IMR-90 (cell line): ENCODE measurements around the gene C1R. TPM values are rescaled to one million over a fixed set of nuclear protein-coding genes. Genes with fewer than 3 reads are reported as not detected.

ENCODE experiments used
- ATAC-seq: fragments of 200-7000 bp; cut with Tn5 transposase; 2 replicates; pipeline ENCODE4 v1.9.1; 2020; ENCODE audit warnings: low read depth, mild to moderate bottlenecking, moderate library complexity
- BruUV-seq: library from RNA; stranded (reverse); fragments of 400-500 nt; replicated peaks from 2 replicates; lab custom pipeline; 2021; lab: Mats Ljungman, UMichigan
- CTCF ChIA-PET: fragments of 300-600 bp; formaldehyde crosslinking; extraction: SDS; loops from one replicate; lab custom pipeline; 2021; ENCODE audit warnings: antibody characterized with exemption; lab: Yijun Ruan, JAX
- POLR2A ChIA-PET: fragments of 300-600 bp; sonication (Branson Sonifier 250); formaldehyde crosslinking; loops from one replicate; lab custom pipeline; 2022; ENCODE audit warnings: antibody characterized with exemption; ENCODE audit not compliant: unreplicated experiment; lab: Charles Lee
- DNase-seq: peaks from one replicate; pipeline ENCODE4 v3.0.0; 2013
- H2AFZ ChIP-seq: replicated peaks from 2 replicates; pipeline ENCODE3; 2013; ENCODE audit warnings: low read length, mild to moderate bottlenecking; ENCODE audit not compliant: poor library complexity
- H2AK5ac ChIP-seq: 2 replicates; pipeline ENCODE4 v1.6.1; 2013; ENCODE audit warnings: low read depth, low read length, inconsistent platforms
- H2AK9ac ChIP-seq: replicated peaks from 2 replicates; pipeline ENCODE3; 2013; ENCODE audit warnings: mild to moderate bottlenecking, low read depth, low read length, moderate library complexity; ENCODE audit not compliant: poor library complexity
- H2BK120ac ChIP-seq: 2 replicates; pipeline ENCODE4 v1.6.1; 2013; ENCODE audit warnings: low read depth, low read length, inconsistent platforms
- H2BK15ac ChIP-seq: 3 replicates; pipeline ENCODE4 v1.6.1; 2013; ENCODE audit warnings: low read depth, low read length, inconsistent platforms
- H2BK20ac ChIP-seq: 2 replicates; pipeline ENCODE4 v1.6.1; 2013; ENCODE audit warnings: low read depth, mild to moderate bottlenecking, inconsistent platforms, low read length, moderate library complexity
- H2BK5ac ChIP-seq: 2 replicates; pipeline ENCODE4 v1.6.1; 2013; ENCODE audit warnings: mild to moderate bottlenecking, low read depth, low read length, inconsistent platforms; ENCODE audit not compliant: poor library complexity, severe bottlenecking
- H3K14ac ChIP-seq: replicated peaks from 2 replicates; pipeline ENCODE4 v1.6.1; 2013; ENCODE audit warnings: low read depth, low read length, inconsistent platforms
- H3K18ac ChIP-seq: 2 replicates; pipeline ENCODE4 v1.6.1; 2013; ENCODE audit warnings: low read depth, low read length, control low read depth
- H3K23ac ChIP-seq: 2 replicates; pipeline ENCODE4 v1.6.1; 2013; ENCODE audit warnings: low read depth, low read length, inconsistent platforms
- H3K27ac ChIP-seq: 2 replicates; pipeline ENCODE4 v1.5.1; 2013; ENCODE audit warnings: mild to moderate bottlenecking, control low read depth, low read length; ENCODE audit not compliant: insufficient read depth
- H3K27me3 ChIP-seq: 2 replicates; pipeline ENCODE4 v1.6.1; 2013; ENCODE audit warnings: low read length; ENCODE audit not compliant: control insufficient read depth, insufficient read depth
- H3K36me3 ChIP-seq: 2 replicates; pipeline ENCODE4 v1.6.1; 2013; ENCODE audit warnings: low read length, mixed read lengths; ENCODE audit not compliant: control insufficient read depth, insufficient read depth
- H3K4ac ChIP-seq: 2 replicates; pipeline ENCODE4 v1.6.1; 2013; ENCODE audit warnings: low read depth, low read length, inconsistent platforms
- H3K4me1 ChIP-seq: 2 replicates; pipeline ENCODE4 v1.6.1; 2013; ENCODE audit warnings: low read length, mixed read lengths; ENCODE audit not compliant: control insufficient read depth, insufficient read depth
- H3K4me2 ChIP-seq: 2 replicates; pipeline ENCODE4 v1.6.1; 2013; ENCODE audit warnings: low read depth, mild to moderate bottlenecking, control low read depth, low read length, moderate library complexity
- H3K4me3 ChIP-seq: 2 replicates; pipeline ENCODE4 v1.5.1; 2013; ENCODE audit warnings: low read depth, mild to moderate bottlenecking, control low read depth, low read length, moderate library complexity; ENCODE audit not compliant: insufficient read depth
- H3K56ac ChIP-seq: 2 replicates; pipeline ENCODE4 v1.6.1; 2013; ENCODE audit warnings: low read length, inconsistent platforms; ENCODE audit not compliant: insufficient read depth; ENCODE audit errors: extremely low read depth
- H3K79me1 ChIP-seq, 2 experiments: 2 replicates each; pipeline ENCODE4 v1.6.1; 2013; ENCODE audit warnings: low read length in 2 of 2, inconsistent platforms in 1 of 2, low read depth in 1 of 2
- H3K9ac ChIP-seq: 2 replicates; pipeline ENCODE4 v1.6.1; 2013; ENCODE audit warnings: low read depth, low read length, control low read depth
- H3K9me1 ChIP-seq: 2 replicates; pipeline ENCODE4 v1.6.1; 2013; ENCODE audit warnings: low read length, inconsistent platforms; ENCODE audit not compliant: insufficient read depth
- H3K9me3 ChIP-seq: 2 replicates; pipeline ENCODE4 v1.6.1; 2013; ENCODE audit warnings: low read length; ENCODE audit not compliant: control insufficient read depth, insufficient read depth
- H4K20me1 ChIP-seq: 2 replicates; pipeline ENCODE4 v1.6.1; 2013; ENCODE audit warnings: low read length, inconsistent platforms; ENCODE audit not compliant: insufficient read depth
- H4K5ac ChIP-seq: 2 replicates; pipeline ENCODE4 v1.6.1; 2013; ENCODE audit warnings: mild to moderate bottlenecking, low read depth, low read length, control low read depth
- H4K8ac ChIP-seq, 2 experiments: 2 replicates each; pipeline ENCODE4 v1.6.1; 2013; ENCODE audit warnings: low read depth in 2 of 2, low read length in 2 of 2, control low read depth in 1 of 2, inconsistent platforms in 1 of 2
- H4K91ac ChIP-seq: 2 replicates; pipeline ENCODE4 v1.6.1; 2013; ENCODE audit warnings: low read depth, low read length, inconsistent platforms; ENCODE audit not compliant: insufficient read depth
- POLR2A ChIP-seq: IDR thresholded peaks from 2 replicates; pipeline ENCODE4 v1.6.1; 2012; ENCODE audit warnings: mild to moderate bottlenecking, low read depth, low read length
- WGBS, 2 experiments: methylation state at CpG; one replicate each; pipeline versions ENCODE4 v1.1.5 to v1.1.7; 2013; ENCODE audit warnings: missing lambda C conversion rate in 2 of 2; ENCODE audit not compliant: insufficient read length in 1 of 2; ENCODE audit errors: extremely low coverage in 2 of 2; 5-methylcytosine and 5-hydroxymethylcytosine counted together
- dilution Hi-C: fragments of 300-500 bp; cut with HindIII; formaldehyde crosslinking; loops from one replicate; pipeline ENCODE4 v1.14.3; 2018; ENCODE audit warnings: low sequenced_read_pairs; ENCODE audit not compliant: unreplicated experiment
- in situ Hi-C: fragments of 300-500 bp; cut with MboI; formaldehyde crosslinking; loops from 3 replicates; pipeline ENCODE4 v1.14.3; 2019; ENCODE audit warnings: low sequenced_read_pairs, inconsistent platforms, mixed read lengths
- intact Hi-C: fragments of 100-400 bp; cut with micrococcal nuclease; formaldehyde crosslinking; loops from 2 replicates; pipeline ENCODE4 v1.10.0; 2022
- polyA plus RNA-seq, 3 experiments: library from polyadenylated mRNA; depleted of rRNA; stranded (reverse); fragments of >200 nt; gene quantifications; 2 replicates each; pipeline ENCODE4 v1.2.3, GENCODE V29; 2012; ENCODE audit warnings: low replicate concordance in 1 of 3
- total RNA-seq: library from RNA; depleted of rRNA; stranded (reverse); fragments of >200 nt; gene quantifications from 2 replicates; pipeline ENCODE4 v1.2.3, GENCODE V29; 2012

C1R gene
- total and polyA plus RNA-seq, 2 of the 4 experiments (the other 2 are of a cell fraction): 38.4 to 165 TPM

DNA sequence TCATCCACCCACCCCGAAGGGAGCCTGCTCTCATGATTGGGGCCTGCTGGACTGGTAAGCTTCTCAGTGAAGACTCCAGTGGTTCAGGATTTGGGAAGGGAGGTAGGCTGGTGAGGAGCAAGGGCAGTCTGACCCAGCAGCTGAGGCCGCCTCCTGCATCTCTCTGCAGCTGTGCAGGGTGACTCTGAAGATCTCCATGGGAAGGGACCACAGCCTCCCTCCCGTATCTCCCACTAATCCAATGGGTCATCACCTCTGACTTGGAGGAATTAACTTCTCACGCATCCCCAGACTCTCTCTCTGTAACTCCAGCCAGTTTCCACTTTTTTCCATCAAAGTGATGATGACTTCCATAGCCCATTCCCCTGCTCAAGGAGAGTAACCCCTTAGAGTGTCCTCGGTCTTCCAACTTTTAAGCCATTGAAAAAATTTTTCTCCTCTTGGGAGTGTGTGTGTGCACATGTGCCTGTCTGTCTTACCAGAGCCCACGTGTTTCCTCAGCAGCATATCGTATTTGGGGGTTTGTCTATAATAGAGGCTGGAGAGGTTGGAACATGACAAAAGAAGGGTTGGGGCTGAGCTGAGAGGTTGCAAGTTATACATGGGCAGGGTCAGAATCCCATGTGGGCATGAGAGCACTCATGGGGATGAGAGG is 49.2 kb upstream of the C1R start:
- no peak overlapping the region for H2BK20ac ChIP-seq
- H2AFZ ChIP-seq: no peak overlapping the region
- no peak overlapping the region for H4K8ac ChIP-seq
- H3K4ac ChIP-seq: no peak overlapping the region
- peaks cover 2% of the 10 kb centered on the region; the same call in 1 of the 2 replicates for H3K4me1 ChIP-seq
- H3K27ac ChIP-seq: no peak overlapping the region
- no peak for TF ChIP-seq POLR2A
- H3K27me3 ChIP-seq: no peaks in the 10 kb centered on the region
- POLR2A ChIA-PET: no interaction called here
- in situ Hi-C loops (no loop called here), intact Hi-C loops (loop anchor here (1.0 kb wide), 2 partner anchors 47 to 497 kb away; no protein-coding TSS in a partner anchor), dilution Hi-C loops (no loop called here)
- H2AK9ac ChIP-seq: no peak overlapping the region
- BruUV-seq: no TSS peak
- H3K14ac ChIP-seq: no peak overlapping the region
- CTCF ChIA-PET: interaction anchor here (0.5 to 1.1 kb wide), 3 partner anchors 14 to 692 kb away, joined by 3 to 4 read pairs (median 3); no protein-coding TSS in a partner anchor
- no peak overlapping the region for H2AK5ac ChIP-seq
- H3K4me3 ChIP-seq: no peak overlapping the region
- 0 out of 2 replicates have a peak, but pooled peaks cover 3% of the 10 kb centered on the region for H4K20me1 ChIP-seq
- no peaks in the 10 kb centered on the region for H3K79me1 ChIP-seq
- H3K56ac ChIP-seq: no peak overlapping the region
- DNase-seq (no peak), ATAC-seq (no peak)
- H3K9me1 ChIP-seq: no peaks in the 10 kb centered on the region
- H2BK15ac ChIP-seq: no peak overlapping the region
- no peaks in the 10 kb centered on the region for H3K9me3 ChIP-seq
- 60% methylated on average over 1 of the region's 7 CpGs; no CpG with 5 or more reads in 1 of the 2 experiments for WGBS, 2 experiments
- no peak overlapping the region for H2BK120ac ChIP-seq
- no peak overlapping the region for H3K23ac ChIP-seq
- H3K18ac ChIP-seq: no peak overlapping the region
- no peak overlapping the region for H4K91ac ChIP-seq
- H3K9ac ChIP-seq: no peak overlapping the region
- no peak overlapping the region for H4K5ac ChIP-seq
- peaks cover 43% of the 10 kb centered on the region for H3K36me3 ChIP-seq
- no peak overlapping the region for H3K4me2 ChIP-seq
- no peak overlapping the region for H2BK5ac ChIP-seq
